Fibroblast of upper back skin (primary cell): ENCODE data around the gene C1orf159.
"Not testable (repeated sequence)": the region's sequence is repeated elsewhere in the genome, so short reads cannot be mapped to it uniquely, and the experiment has no call there.

Source experiments
- DNase-seq: peaks from one replicate; pipeline ENCODE4 v3.0.0-alpha.2; 2013

Gene C1orf159

DNA sequence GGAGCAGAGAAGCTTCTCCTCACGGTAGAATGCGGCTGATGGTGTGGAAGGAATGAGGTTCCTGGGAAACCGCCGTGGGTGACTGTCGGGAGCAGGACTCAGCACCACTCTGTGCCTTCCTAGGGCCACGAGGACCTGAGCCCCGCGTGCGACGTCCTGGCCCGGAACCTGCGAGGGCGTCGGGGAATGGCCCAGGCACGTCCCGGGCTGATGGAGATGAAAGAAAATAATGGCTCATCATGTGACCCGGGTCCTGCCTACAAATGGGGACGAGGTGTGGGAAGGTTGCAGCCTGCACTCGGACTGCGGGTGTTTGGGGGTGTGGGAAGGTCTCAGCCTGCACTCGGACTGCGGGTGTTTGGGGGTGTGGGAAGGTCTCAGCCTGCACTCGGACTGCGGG, 32.7 kb upstream of the C1orf159 start:
- no peak for DNase-seq

DNA sequence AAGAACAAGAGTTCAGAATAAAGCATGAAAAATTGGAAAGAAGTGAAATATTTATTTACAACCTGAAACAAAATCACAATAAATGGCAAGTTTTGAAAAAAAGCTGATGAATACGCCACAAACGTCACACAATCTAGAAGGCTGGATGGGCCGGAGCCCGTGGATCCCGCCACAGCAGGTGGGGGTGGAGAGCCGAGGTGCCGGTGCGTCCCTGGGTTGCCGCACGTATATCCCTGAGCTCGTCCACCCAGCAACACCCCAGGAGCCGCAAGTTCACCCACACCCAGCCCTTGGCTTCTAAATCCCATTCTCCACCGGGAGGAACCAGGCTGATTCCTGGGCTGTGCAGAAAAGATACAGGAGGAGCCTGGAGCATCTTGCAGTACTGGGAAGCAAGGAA, 32.2 kb upstream of the C1orf159 start:
- DNase-seq, result no peak

DNA sequence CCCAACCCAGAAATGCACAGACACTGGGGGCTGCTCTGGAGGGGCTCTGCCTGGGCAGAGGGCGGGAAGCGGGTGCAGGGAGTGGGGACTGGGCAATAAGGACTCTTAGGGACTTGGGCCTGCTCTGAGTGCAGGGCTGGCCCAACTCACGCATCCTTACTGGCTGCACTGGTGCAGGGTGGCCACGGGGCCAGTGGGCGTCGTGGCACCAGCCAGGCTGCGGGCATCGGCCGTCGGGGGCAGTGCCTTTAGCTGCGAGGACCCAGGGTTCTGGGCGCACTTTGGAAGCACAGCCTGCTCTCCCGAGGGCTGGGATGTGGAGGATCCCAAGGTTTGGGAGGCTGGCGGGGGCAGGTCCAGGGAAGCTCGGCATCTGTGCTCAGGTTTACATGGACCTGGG, 30.7 kb upstream of the C1orf159 start:
- DNase-seq, result no peak

DNA sequence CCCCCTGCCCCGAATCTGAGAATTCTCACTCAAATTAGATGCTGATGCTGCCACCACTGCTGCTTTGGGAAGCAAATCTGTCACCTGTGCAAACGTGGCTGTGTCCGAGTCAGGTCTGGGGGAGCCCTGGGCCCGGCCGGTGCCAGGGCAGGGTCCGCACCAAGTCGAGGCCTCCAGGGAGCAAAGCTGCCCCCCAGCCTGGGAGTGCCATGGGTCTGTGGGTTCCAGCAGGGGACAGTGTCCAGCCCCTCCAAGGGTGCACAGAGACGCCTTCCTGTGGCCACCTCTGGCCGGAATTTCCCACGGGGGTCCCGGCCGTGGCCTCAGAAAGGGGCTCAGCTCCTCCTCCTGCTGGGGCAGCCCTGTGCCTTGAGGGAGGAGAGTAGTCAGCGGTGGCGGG, 30.1 kb upstream of the C1orf159 start:
- no peak for DNase-seq

DNA sequence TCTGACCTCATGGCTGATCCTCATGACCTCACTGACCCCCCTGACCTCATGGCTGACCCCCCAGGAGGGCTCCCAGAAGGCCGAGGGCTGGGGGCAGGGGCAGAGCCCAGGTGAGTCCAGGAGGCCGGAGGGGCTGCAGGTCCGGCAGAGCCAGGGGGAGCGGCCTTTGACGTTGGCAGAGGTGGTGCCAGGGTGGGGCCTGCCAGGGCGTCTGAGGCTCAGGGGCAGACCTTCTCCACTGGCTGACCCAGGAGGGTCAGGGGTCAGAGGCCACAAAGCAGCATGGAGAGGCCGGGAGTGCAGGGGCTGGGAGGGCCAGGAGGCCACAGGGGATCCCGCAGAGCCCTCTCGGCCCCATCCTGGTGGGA, 29.6 kb upstream of the C1orf159 start:
- DNase-seq, result no peak

DNA sequence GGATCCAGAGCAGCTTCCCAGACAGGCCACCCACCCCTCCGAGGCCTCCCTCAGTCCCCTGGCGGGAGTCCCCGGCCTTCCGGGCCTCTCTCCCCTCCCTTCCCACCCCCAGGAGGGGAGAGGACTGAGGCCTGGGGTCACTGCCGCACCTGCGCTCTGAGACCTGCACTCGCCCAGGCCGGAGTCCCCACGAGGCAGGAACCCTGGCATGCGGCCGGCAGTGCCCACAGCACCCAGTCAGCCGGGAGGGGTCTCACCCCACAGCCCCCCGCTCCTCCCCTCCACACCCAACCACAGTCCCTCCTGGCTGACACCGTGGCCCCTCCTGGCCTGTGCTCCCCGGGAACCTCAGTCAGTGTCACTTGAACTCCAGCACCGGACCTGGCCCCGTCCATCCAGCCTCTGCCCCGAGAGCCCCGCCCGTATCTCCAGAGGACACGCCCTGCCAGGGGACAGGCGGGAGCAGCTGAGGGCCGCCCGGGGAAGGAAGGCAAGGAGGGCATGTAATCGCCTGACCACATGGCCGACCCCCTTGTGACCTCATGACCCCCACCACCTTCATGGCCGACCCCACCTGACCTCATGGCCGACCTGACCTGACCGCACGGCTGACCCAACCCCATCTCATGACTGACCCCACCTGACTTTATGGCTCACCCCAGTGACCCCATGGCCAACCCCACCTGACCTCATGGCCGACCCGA, 29.1 kb upstream of the C1orf159 start:
- no peak for DNase-seq

DNA sequence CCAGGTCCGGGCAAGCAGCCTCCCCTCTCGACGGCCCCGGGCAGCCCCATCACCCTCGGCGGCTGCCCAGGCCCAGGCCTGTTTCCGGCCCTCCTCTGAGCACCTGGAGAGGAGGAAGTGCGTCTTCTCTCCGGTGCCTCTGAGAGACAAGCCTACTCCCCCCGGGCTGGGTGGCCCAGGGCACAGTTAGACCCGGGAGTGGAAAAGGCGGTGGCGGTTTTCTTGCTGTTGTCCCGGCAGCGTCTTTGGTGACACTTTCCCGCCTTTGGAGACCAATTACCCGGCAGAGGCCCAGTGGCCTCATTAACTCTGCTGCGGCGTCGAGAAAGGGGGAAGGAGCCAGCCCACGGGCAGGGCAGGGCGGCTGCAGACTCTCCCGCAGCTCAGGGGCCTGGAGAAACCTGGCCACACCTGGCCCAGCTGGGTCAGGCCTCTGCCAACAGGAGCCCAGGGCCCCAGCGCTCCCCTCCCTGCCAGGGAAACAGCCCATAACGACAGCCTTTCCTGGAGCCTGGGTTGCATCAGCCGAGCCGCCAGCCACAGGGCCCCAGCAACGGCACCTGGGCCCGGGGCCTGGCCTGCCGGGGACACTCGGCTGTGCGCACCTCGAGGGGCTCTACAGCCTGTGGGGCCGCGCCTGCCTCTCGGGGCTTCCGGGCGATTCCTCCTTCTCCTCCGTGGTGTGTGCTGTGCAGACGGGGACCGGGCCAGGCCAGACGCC, 28.4 kb upstream of the C1orf159 start:
- DNase-seq, result no peak

DNA sequence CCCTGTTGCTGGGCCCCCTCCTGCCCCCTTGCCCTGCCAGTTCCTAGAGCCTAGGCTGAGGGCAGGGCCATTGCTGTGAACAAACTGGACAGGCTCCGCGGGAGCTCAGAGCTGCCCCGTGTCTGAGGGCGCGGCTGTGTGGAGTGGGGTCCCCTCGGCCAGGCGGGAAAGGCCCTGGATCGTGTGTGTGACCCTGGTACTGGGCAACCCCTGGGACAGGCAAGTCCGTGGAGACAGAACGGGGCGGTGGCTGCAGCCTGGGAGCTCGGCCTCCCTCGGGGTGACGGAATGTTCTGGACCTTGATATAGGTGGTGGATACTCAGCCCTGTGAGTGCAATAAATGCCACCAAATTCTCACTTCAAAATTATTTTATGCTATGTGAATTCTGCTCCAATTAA, 27.7 kb upstream of the C1orf159 start:
- DNase-seq, result no peak

DNA sequence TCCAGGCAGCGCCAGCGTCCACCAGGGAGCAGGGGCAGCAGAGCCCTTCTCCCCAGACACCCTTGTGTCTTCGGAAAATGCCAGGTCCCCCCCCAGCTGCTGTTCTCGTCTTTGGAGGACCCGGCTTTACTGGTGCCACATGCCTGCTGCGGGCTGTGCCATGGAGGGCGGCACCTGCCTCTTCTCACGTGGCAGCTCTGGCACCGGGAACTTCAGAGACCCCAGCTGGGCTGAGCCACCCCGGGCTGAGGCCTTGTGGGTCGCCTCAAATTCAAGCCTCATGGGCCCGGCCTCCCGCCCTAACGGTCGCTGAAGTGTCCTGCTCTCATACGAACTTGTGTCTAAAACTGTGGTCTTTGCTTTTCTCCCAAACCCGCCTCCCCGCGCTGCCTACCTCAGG, 27.0 kb upstream of the C1orf159 start:
- no peak for DNase-seq

DNA sequence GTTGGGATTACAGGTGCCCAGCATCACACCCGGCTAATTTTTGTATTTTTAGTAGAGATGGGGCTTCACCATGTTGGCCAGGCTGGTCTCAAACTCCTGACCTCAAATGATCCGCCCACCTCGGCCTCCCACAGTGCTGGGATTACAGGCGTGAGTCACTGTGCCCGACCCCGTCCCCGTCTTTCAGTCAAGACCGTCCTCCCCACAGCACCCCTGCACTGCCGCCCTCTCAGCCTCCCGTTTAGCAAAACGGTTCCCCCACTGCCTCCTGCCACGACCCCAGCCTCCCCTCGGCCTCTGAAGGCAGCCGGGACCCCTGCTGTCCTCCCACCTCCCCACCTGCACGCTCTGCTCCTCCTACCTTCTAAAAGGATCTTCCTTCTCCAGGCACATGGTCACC, 26.5 kb upstream of the C1orf159 start:
- not testable (repeated sequence) for DNase-seq

DNA sequence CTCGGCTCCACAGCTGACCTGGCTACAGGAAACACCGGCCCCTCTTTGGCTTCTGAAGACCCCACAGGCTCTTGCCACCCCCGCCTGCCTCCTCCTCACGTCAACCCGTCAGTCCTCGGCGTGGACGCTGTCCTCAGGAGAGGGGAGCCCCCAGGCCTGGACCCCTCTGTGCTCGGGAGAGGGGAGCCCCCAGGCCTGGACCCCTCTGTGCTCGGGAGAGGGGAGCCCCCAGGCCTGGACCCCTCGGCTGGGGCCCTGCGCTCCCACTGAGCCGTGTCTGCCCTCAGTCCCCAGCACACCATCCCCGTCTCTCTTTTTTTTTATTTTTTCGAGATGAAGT, 26.0 kb upstream of the C1orf159 start:
- DNase-seq, result no peak

DNA sequence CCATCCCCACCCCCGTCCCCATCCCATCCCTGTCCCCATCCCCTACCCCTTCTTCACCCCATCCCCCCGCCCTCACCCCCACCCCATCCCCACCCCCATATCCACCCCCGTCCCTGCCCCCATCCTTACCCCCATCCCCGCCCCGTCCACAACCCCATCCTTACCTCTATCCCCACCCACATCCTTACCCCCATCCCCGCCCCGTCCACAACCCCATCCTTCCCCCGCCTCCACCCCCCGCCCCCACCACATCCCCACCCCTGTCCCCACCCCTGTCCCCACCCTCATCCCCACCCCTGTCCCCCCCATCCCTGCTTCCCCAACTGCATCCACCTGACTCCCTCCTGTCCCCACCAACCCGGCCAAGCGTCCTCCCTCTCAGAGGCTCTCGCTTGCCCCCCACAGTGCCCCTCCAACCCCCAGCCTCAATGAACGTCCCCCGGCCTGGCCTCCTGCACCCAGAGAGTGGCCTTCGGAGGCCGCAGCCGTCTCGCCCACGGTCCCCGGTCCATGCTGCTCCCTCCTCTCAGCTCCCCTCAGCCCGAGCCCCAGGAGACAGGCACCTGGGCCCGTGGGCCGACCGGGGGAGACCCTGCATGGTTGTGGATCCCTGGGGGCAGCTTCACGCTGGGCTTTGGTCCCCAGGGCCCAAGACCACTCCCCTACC, 25.5 kb upstream of the C1orf159 start:
- no peak for DNase-seq

DNA sequence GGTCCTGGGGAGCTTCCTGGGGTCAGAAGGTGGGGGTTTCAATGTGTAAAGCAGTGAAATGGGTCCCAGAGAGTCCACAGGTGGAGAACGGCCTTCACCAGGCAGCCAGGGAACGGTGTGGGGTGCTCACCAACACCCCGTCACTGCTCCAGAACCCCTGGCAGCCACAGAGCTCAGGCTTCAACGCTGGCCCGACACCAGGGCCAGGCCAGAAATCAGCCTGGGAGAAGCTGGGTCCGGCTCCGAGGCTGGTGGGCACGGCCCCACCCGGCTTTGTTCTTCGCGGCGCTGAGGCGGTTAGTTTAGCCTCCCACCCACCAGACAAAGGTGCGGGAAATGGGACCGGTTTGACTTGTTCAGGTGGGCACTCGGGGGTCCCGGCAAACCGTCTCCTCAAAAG, 24.8 kb upstream of the C1orf159 start:
- DNase-seq, result no peak

DNA sequence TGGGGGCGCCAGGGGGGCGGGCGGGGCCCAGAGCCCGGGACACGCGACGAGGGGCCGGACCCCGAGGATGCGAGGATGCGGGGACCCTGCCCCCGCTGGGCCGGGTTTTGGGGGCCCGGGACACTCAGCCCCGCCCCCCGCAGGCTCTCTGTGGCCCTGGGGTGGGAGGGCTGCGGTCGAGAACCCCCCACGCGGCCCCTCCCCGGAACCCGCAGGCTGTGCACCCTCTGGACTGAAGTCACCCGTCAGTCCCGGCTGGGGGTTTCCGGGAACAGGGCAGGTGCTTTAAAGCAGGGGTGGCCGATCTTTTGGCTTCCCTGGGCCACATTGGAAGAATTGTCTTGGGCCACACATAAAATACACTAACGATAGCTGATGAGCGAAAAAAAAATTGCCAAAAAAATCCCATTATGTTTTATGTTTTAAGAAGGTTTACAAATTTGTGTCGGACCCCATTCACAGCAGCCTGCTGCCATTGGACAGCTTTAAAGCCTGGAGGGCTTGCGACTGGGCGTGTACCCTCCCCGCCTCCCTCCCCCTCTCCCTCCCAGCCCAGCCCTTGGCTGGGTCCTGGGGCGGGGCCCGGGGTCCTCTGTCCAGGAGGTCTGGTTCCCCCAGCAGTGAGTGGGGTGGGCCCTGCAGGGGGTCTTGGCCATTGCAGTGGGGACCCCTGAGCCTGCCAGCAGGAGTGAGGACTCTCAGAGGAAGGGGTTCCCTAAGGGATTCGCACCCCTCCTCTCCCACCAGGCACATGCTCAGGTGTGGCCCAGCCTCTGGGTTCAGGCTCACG, 21.6 kb upstream of the C1orf159 start:
- DNase-seq, result no peak

DNA sequence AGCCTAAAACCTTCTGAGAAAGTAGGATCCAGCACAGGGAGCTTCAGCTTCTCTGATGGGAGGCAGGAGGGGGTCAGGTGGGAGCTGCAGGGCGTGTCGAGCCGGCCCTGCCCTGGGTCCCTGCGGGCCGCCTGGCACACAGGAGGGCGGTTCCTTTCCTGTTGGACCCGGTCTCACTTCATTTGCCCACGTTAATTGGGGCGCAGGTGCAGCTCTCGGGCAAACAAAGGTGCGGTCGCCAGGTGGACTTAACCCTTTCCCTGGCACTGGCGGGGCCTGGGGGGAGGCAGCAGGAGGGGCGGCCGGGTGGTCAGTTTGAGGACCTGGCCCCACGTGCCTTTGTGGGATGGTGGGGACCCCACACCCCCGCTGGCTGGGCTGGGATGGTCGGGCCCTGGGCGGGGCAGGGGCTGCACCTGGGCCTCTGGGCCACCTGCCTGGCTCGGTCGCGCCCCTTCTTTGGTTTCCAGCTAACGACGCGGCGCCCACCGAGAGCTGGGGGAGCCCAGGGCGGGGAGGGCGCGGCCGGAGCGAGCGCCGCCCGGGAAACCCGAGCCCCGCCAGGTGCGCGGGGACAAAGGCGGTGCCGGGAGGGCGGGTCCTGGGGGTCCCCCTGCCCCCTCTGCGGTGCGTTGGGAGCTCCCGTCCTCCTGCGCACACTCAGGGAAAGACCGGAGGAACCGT, 20.8 kb upstream of the C1orf159 start:
- no peak for DNase-seq

DNA sequence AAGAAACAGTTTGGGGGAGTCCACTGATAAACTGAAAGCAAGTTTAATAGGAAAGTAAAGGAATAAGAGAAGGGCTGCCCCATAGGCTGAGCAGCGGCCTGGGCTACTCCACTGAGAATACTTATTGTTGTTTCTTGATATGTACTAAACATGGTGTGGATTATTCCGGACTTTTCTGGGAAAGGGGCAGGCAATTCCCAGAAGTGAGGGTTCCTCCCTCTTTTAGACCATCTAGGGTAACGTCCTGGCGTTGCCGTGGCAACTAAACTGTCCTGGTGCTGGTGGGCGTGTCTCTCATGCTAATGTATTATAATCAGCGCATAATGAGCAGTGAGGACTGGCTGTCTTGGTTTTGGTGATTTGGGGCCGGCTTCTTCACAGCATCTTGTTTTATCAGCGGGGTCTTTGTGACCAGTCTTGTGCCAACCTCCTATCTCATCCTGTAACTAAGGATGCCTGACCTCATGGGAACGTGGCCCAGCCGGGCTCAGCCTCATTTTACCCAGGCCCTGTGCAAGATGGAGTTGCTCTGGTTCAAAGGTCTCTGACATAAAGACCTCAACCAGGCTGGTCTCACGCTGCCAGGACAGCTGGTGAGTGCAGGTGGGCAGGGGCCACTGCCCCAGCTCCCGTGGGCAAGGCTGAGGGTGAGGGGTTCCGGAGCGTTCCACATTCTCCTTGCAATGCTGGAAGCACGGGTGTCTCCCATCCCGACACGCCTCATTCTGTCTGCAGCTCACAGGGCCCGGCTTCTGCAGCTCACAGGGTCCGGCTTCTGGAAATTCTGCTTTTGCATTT, 19.6 kb upstream of the C1orf159 start:
- no peak for DNase-seq

DNA sequence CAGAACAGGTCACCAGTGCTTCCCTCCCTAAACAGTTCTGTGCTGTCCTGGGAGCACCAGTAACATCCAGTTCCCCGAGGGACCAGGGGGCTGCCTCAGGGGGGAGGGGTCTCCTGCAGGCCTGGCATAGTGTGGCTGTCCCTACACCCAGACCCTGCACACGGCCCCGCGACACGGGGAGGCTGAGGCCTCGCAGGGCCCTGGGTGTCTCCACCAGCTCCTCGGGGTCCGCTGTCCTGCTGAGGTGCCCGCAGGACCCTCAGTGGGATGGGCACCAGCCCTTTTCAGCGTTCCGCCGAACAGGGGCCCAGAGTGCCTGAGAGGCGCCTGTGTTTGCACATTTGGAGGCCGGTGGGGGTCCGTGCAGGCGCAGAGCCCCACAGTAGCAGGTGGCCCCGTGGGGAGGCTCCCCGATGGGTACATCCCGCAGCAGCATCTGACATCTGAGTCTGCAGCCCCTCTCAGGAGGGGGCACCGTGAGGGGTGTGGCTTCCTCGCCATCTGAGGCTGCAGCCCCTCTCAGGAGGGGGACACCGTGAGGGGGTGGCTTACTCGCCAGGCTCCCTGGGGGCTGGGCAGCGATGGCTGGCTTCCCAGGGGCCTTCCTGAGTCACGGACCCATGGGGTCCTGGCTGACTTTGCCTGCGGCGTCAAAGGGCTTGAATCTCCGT, 18.5 kb upstream of the C1orf159 start:
- DNase-seq, result no peak

DNA sequence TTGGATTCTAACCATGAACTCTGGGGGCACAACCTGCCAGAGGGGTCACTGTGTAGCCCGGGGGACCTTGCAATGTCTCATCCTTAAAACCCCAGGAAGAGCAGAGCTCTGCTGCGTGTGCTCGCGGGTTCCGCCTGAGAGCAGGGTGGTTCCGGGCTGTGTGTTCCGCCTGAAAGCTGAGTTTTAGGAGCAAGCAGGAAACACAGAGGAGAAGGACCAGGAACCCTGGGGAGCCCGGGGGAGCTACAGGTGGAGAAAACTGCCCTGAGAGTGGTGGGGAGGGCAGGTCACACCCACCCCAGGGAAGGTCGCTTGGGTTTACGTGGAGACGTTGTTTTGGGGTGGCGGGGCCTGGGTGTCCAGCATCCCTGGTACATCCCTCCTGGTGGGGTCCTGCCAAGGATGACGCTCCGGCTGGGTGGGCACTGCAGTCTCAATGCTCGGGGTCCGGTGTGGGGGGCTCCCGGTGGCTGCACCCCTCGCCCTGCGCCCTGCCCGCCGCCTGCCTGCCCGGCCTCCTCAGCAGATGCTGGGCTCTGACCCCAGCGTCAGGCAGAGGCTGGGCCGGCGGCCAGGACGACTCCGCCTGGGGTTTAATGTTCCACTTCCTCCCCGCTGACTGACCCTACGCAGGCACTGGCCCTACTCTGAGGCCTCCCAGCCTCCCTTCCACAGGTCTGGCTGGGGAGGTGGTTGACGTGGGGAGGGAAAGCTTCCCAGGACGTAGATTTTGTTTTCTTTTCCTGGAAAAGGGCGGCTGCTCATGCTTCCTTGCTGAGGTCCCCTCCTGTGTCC, 17.3 kb upstream of the C1orf159 start:
- no peak for DNase-seq

DNA sequence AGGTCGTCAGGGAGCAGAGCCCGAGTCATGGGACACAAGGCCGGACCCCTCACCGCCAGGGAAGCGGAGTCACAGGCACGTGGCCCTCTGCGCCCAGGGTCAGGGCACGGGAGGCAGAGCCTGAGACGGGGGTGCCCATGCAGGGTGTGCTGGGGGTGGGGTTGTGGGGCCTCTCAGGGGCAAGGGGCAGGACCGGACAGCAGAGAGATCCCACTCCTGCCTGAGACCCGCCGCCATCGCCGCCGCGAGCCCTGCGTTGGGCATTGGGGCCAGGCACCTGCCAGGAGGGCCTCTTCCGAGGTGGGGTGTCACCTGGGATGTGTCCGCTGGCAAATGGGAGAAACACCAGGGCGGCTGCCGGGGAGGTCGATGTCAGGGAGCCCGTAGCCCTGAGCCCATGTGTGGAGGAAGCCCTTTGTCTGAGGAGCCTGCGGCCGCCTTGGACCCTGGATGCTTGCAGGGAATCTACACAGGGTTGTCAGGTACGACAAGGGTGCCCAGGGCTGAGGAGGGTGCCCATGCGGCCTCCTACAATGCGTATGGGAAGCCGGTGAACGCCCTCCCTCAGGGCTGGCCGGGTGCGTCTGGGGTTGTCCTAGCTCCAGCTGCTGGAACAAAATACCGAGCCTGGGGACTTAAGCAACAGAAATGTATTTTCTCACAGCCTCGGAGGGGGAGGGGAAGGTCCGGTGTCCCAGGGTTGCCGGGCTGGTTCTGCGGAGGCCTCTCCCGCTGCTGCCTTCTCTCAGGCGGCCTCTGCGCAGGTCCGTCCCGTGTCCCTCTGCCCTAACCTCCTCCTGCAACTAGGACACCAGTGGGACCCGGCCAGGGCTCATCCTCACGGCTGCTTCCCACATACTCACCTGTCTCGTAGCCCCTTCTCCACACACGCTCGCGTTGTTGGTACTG, 16.4 kb upstream of the C1orf159 start:
- no peak for DNase-seq
